SU-DHL-6 (cell line): ENCODE measurements around the gene LSR.

Source experiments
- CTCF ChIP-seq: fragments of 200-600 bp; sonication (generic); IDR thresholded peaks from one replicate; pipeline ENCODE4 v1.5.1; 2017; ENCODE audit warnings: antibody characterized with exemption, mild to moderate bottlenecking, low read length, moderate library complexity; ENCODE audit not compliant: insufficient read depth, poor library complexity, severe bottlenecking
- EZH2phosphoT487 ChIP-seq: fragments of 200-600 bp; sonication (generic), shearing (Covaris generic); conservative IDR thresholded peaks from 2 replicates; pipeline ENCODE4 v1.6.1; 2018; ENCODE audit warnings: mild to moderate bottlenecking, antibody characterized with exemption, low read length, moderate library complexity, mixed read lengths

DNA sequence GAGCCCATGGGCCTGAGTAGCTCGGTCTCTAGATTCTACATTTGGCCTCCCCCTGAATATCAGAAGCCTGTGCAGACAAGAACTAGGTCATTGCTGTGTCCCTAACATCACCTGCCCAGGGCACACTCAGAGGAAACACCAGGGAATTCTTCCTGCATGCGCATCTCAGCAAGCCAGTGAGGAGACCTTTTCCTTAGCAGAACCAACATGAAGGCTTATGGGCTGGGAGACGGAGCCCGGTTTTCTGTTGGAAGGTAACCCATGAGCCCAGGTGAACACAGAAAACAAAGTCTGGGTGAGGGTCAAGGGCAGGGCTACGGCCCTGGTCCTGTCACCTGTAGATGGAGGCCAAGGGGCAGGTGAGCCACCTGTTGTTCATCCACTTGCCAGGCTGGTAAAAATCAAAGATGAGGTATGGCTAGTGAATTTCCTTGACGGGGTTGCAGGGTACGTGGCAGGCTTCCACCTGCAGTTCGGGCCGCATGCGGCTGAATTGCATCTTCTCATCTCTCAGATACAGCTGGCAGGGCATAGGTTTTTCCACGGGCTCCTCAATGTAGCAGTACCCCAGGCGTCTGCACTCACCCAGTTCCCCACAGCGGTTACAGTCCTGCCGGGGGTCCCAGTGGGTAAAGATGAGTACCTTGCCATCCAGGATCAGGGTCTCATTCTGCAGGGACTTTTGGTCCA, 16.7 kb upstream of the LSR start:
- TF ChIP-seq CTCF, result no peak
- TF ChIP-seq EZH2phosphoT487, result no peak
